Lower lobe of right lung (tissue), 2 donors: Measurements from ENCODE around the gene MUC20. TPM values are rescaled to one million over a fixed set of nuclear protein-coding genes. Genes with fewer than 3 reads are reported as not detected.
A peak's percentile ranks its signal among the peaks of the same experiment; 100 is the strongest.
"Not testable (repeated sequence)": the region's sequence is repeated elsewhere in the genome, so short reads cannot be mapped to it uniquely, and the experiment has no call there.

ENCODE experiments used
- ATAC-seq, 2 donors: fragments of 200-7000 bp; cut with Tn5 transposase; one replicate each; pipeline ENCODE4 v1.9.1; 2020 to 2022; ENCODE audit warnings: mild to moderate bottlenecking in 2 of 2, moderate library complexity in 2 of 2
- DNase-seq: peaks from one replicate; pipeline ENCODE4 v3.0.0-alpha.2; 2020
- H3K27ac ChIP-seq: fragments of 200-600 bp; one replicate; pipeline ENCODE4 v1.8.0; 2022
- H3K27me3 ChIP-seq: fragments of 200-600 bp; one replicate; pipeline ENCODE4 v1.8.0; 2022; ENCODE audit warnings: low read depth
- H3K36me3 ChIP-seq: fragments of 200-600 bp; one replicate; pipeline ENCODE4 v1.8.0; 2022; ENCODE audit warnings: mild to moderate bottlenecking
- H3K4me1 ChIP-seq: fragments of 200-600 bp; one replicate; pipeline ENCODE4 v1.8.0; 2022
- H3K4me3 ChIP-seq: fragments of 200-600 bp; one replicate; pipeline ENCODE4 v1.8.0; 2022; ENCODE audit warnings: mild to moderate bottlenecking
- H3K9me3 ChIP-seq: fragments of 200-600 bp; one replicate; pipeline ENCODE4 v1.8.0; 2022
- intact Hi-C: fragments of 100-400 bp; cut with DNase I; formaldehyde crosslinking; loops from one replicate; pipeline ENCODE4 v1.11.0; 2022
- total RNA-seq: library from RNA; stranded (reverse); fragmentation: NEBNext Ultra II Directional; extraction: Animal tissue kit (Norgen Biotek cat#: 25700); gene quantifications from one replicate; pipeline ENCODE4 v1.2.1, GENCODE V29; 2021
- TF ChIP-seq, protein P1 (sequence below): fragments of 200-600 bp; IDR thresholded peaks from one replicate; pipeline ENCODE4 v1.8.0; 2022; ENCODE audit warnings: antibody characterized with exemption, mild to moderate bottlenecking
- donor health status: DM: no; HTN: yes; CAD: no; lungs with severe emphysema.

The MUC20 gene
- total RNA-seq, 1 donor from 2014 or later, result 14.3 TPM

DNA sequence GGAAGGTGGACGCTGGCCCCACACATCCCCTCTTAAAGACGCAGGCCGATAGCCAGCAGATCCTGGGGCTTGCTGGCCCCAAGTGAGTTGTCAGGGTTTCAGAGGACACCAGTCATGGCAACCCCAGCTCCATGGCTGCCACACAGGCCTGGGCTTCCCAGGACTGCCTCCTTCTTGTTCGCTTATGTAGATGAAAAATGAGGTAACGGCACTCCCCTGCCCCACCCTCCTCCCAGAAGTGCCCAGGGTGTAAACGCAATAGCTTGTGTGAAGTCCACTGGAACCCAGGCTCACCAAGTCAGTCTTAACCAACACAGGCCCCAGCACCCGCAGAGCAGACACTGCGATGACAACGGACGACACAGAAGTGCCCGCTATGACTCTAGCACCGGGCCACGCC is 3.6 kb downstream of the MUC20 start:
- H3K9me3 ChIP-seq, H3K27me3 ChIP-seq, intact Hi-C loops, H3K36me3 ChIP-seq, ATAC-seq, H3K27ac ChIP-seq, H3K4me3 ChIP-seq, H3K4me1 ChIP-seq, DNase-seq: not testable (repeated sequence)

GRCh38 chr3:195725916-195726740 is 5.3 kb downstream of the MUC20 start:
- H3K4me3 ChIP-seq, intact Hi-C loops, H3K27ac ChIP-seq, H3K27me3 ChIP-seq, H3K9me3 ChIP-seq, H3K4me1 ChIP-seq: not testable (repeated sequence)
- H3K36me3 ChIP-seq, result peaks cover 16% of the 10 kb centered on the region
- peak; percentile 43 for DNase-seq
- ATAC-seq, result peak in 1 of 2 donors; percentile 8

DNA sequence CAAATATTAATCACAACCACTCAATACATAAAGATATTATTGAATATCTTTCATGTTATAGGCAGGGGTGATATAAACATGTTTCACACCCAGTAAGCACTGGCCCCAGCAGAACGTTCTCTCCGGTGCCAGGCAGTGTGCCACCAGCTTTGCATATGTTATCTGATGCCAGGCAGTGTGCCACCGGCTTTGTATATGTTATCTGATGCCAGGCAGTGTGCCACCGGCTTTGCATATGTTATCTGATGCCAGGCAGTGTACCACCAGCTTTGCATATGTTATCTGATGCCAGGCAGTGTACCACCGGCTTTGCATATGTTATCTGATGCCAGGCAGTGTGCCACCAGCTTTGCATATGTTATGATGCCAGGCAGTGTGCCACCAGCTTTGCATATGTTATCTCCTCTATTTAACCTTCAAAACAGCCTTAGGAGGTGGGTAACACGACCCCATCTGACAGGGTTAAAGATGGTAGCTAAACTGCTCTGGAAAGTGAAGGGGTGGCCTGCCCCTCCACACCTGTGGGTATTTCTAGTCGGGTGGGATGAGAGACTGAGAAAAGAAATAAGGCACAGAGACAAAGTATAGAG is 6.9 kb downstream of the MUC20 start:
- no peak overlapping the region for H3K27ac ChIP-seq
- no peaks in the 10 kb centered on the region for H3K9me3 ChIP-seq
- intact Hi-C loops, result no loop called here
- no peaks in the 10 kb centered on the region for H3K4me1 ChIP-seq
- peaks cover 32% of the 10 kb centered on the region for H3K36me3 ChIP-seq
- no peaks in the 10 kb centered on the region for H3K27me3 ChIP-seq
- DNase-seq, result peak; percentile 46
- TF ChIP-seq, protein P1, sequence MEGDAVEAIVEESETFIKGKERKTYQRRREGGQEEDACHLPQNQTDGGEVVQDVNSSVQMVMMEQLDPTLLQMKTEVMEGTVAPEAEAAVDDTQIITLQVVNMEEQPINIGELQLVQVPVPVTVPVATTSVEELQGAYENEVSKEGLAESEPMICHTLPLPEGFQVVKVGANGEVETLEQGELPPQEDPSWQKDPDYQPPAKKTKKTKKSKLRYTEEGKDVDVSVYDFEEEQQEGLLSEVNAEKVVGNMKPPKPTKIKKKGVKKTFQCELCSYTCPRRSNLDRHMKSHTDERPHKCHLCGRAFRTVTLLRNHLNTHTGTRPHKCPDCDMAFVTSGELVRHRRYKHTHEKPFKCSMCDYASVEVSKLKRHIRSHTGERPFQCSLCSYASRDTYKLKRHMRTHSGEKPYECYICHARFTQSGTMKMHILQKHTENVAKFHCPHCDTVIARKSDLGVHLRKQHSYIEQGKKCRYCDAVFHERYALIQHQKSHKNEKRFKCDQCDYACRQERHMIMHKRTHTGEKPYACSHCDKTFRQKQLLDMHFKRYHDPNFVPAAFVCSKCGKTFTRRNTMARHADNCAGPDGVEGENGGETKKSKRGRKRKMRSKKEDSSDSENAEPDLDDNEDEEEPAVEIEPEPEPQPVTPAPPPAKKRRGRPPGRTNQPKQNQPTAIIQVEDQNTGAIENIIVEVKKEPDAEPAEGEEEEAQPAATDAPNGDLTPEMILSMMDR, result no peak
- no peak for ATAC-seq
- H3K4me3 ChIP-seq, result no peak overlapping the region

GRCh38 chr3:195728789-195729188 is 8.0 kb downstream of the MUC20 start:
- peaks cover 43% of the 10 kb centered on the region for H3K36me3 ChIP-seq
- ATAC-seq, intact Hi-C loops, H3K4me3 ChIP-seq, DNase-seq, H3K27ac ChIP-seq, H3K4me1 ChIP-seq, H3K9me3 ChIP-seq, H3K27me3 ChIP-seq: not testable (repeated sequence)

GRCh38 chr3:195729476-195730251 is 8.9 kb downstream of the MUC20 start:
- no peaks in the 10 kb centered on the region for H3K27me3 ChIP-seq
- H3K4me1 ChIP-seq, result no peaks in the 10 kb centered on the region
- H3K27ac ChIP-seq, result no peak overlapping the region
- TF ChIP-seq, protein P1, result no peak
- ATAC-seq, result no peak
- peak; percentile 44 for DNase-seq
- H3K4me3 ChIP-seq, result no peak overlapping the region
- intact Hi-C loops, result no loop called here
- H3K36me3 ChIP-seq, result peaks cover 49% of the 10 kb centered on the region
- no peaks in the 10 kb centered on the region for H3K9me3 ChIP-seq

DNA sequence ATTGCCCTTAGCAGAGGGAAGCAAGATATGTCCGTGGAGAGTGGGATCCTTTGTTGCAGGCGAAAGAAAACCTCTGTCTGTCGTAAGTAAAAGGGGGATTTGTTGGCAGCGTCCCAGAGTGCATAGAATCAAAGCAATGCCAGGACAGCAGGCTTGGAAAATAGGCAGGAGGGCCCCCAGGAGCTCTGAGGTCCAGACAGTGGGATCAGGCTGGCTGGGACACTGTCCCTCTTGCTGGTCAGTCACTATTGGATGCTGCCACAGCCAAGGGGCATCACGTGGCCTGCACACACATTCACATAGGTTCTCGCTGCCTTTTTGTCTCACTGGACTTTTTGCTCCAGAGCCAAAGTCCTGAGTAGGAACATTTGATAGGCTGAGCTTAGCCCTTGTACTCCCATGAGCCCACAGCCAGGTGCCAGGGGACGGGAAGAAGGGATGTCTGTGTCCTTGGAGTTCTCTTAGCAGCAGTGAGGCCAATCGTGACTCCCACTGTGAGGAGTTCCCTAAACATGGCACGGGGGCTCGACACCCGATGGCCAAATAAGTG is 10.7 kb downstream of the MUC20 start:
- TF ChIP-seq, protein P1, result no peak
- H3K27me3 ChIP-seq, result no peaks in the 10 kb centered on the region
- H3K4me1 ChIP-seq, result no peaks in the 10 kb centered on the region
- DNase-seq (peak; percentile 38), ATAC-seq (no peak)
- H3K4me3 ChIP-seq, result no peak overlapping the region
- no peak overlapping the region for H3K27ac ChIP-seq
- H3K9me3 ChIP-seq, result no peaks in the 10 kb centered on the region
- peaks cover 58% of the 10 kb centered on the region for H3K36me3 ChIP-seq
- intact Hi-C loops, result no loop called here
